Neural cell (in vitro differentiated cells): ENCODE data around the gene ADIPOR2. TPM values are rescaled to one million over a fixed set of nuclear protein-coding genes. Genes with fewer than 3 reads are reported as not detected.
A peak's percentile ranks its signal among the peaks of the same experiment; 100 is the strongest.

Experiments
- H2AFZ ChIP-seq: fragments of 200-600, 300-800 bp; sonication (generic), shearing (Covaris generic); 2 replicates; pipeline ENCODE4 v1.6.0; 2014; ENCODE audit warnings: low read depth, mild to moderate bottlenecking, antibody characterized with exemption, low read length, moderate library complexity
- H3F3A ChIP-seq: fragments of 200-600 bp; shearing (Covaris generic); 2 replicates; pipeline ENCODE4 v1.6.1; 2016; ENCODE audit warnings: mild to moderate bottlenecking, moderate library complexity, mixed read lengths, antibody characterized with exemption, low read length; ENCODE audit not compliant: insufficient read depth, poor library complexity, severe bottlenecking
- H3K27ac ChIP-seq: fragments of 200-600, 300-800 bp; sonication (generic), shearing (Covaris generic); 2 replicates; pipeline ENCODE4 v1.5.1; 2014; ENCODE audit warnings: mild to moderate bottlenecking, low read length, moderate library complexity
- H3K27me3 ChIP-seq: fragments of 300-800, 200-600 bp; sonication (generic), shearing (Covaris generic); 2 replicates; pipeline ENCODE4 v1.6.0; 2014; ENCODE audit warnings: mild to moderate bottlenecking, low read depth, low read length, moderate library complexity; ENCODE audit not compliant: insufficient read depth
- H3K36me3 ChIP-seq: fragments of 300-800, 200-600 bp; sonication (generic), shearing (Covaris generic); 2 replicates; pipeline ENCODE4 v1.5.1; 2014; ENCODE audit warnings: mild to moderate bottlenecking, antibody characterized with exemption, low read length, moderate library complexity; ENCODE audit not compliant: insufficient read depth
- H3K4me2 ChIP-seq: fragments of 300-800, 200-600 bp; sonication (generic), shearing (Covaris generic); 2 replicates; pipeline ENCODE4 v1.6.0; 2014; ENCODE audit warnings: mild to moderate bottlenecking, low read length
- H3K4me3 ChIP-seq: fragments of 300-800, 200-600 bp; sonication (generic), shearing (Covaris generic); 2 replicates; pipeline ENCODE4 v1.5.1; 2014; ENCODE audit warnings: mild to moderate bottlenecking, low read length, moderate library complexity
- H3K79me2 ChIP-seq: fragments of 200-600 bp; shearing (Covaris generic); replicated peaks from 2 replicates; pipeline ENCODE4 v1.6.0; 2014; ENCODE audit warnings: mild to moderate bottlenecking, low read length, moderate library complexity; ENCODE audit not compliant: insufficient read depth
- H3K9ac ChIP-seq: fragments of 300-800, 200-600 bp; sonication (generic), shearing (Covaris generic); 2 replicates; pipeline ENCODE4 v1.6.1; 2016; ENCODE audit warnings: mild to moderate bottlenecking, low read length, mixed read lengths
- H3K9me2 ChIP-seq: fragments of 200-600 bp; shearing (Covaris generic); 2 replicates; pipeline ENCODE4 v1.6.1; 2016; ENCODE audit warnings: mild to moderate bottlenecking, low read length, mixed read lengths; ENCODE audit not compliant: insufficient read depth
- H3K9me3 ChIP-seq: fragments of 200-600, 300-800 bp; sonication (generic), shearing (Covaris generic); 2 replicates; pipeline ENCODE4 v1.6.1; 2016; ENCODE audit warnings: mild to moderate bottlenecking, mixed run types, low read length, moderate library complexity, mixed read lengths
- H4K20me1 ChIP-seq: fragments of 200-600 bp; shearing (Covaris generic); 2 replicates; pipeline ENCODE4 v1.6.1; 2016; ENCODE audit warnings: mild to moderate bottlenecking, mixed run types; ENCODE audit not compliant: insufficient read depth
- EP300 ChIP-seq: fragments of 450-650 bp; conservative IDR thresholded peaks from 2 replicates; pipeline ENCODE4 v1.6.1; 2014; ENCODE audit warnings: antibody characterized with exemption, mild to moderate bottlenecking, moderate library complexity; ENCODE audit not compliant: poor library complexity, severe bottlenecking
- EZH2 ChIP-seq: fragments of 200-600, 300-800 bp; shearing (Covaris generic), sonication (generic); IDR thresholded peaks from 2 replicates; pipeline ENCODE4 v1.6.1; 2014; ENCODE audit warnings: antibody characterized with exemption, low read length, borderline replicate concordance, mild to moderate bottlenecking; ENCODE audit not compliant: insufficient read depth, poor library complexity, severe bottlenecking
- MXI1 ChIP-seq: fragments of 450-650 bp; conservative IDR thresholded peaks from 2 replicates; pipeline ENCODE4 v1.6.1; 2014; ENCODE audit warnings: antibody characterized with exemption, mild to moderate bottlenecking; ENCODE audit not compliant: poor library complexity, severe bottlenecking
- POLR2AphosphoS5 ChIP-seq: IDR thresholded peaks from 2 replicates; pipeline ENCODE4 v1.6.1; 2012
- RAD21 ChIP-seq: fragments of 450-650 bp; conservative IDR thresholded peaks from 2 replicates; pipeline ENCODE4 v1.6.1; 2014; ENCODE audit warnings: antibody characterized with exemption, mild to moderate bottlenecking, moderate library complexity
- SMC3 ChIP-seq: fragments of 450-650 bp; conservative IDR thresholded peaks from 2 replicates; pipeline ENCODE4 v1.6.1; 2014; ENCODE audit warnings: antibody characterized with exemption, mild to moderate bottlenecking, moderate library complexity; ENCODE audit not compliant: poor library complexity
- TAF1 ChIP-seq: IDR thresholded peaks from 2 replicates; pipeline ENCODE4 v1.6.1; 2012; ENCODE audit warnings: low read depth
- polyA plus RNA-seq: library from polyadenylated mRNA; depleted of rRNA; stranded (reverse); fragments of >200 nt; gene quantifications from 2 replicates; pipeline ENCODE4 v1.2.3, GENCODE V29; 2014
- TF ChIP-seq, protein P1 (sequence below): fragments of 450-650 bp; IDR thresholded peaks from 2 replicates; pipeline ENCODE4 v1.5.1; 2014; ENCODE audit warnings: antibody characterized with exemption, mild to moderate bottlenecking, moderate library complexity; ENCODE audit not compliant: poor library complexity, severe bottlenecking
- TF ChIP-seq, protein P2 (sequence below): IDR thresholded peaks from 2 replicates; pipeline ENCODE4 v1.6.1; 2012; ENCODE audit warnings: borderline replicate concordance

Gene ADIPOR2
- polyA plus RNA-seq, 1 donor from 2014 or later: 18.5 TPM

DNA sequence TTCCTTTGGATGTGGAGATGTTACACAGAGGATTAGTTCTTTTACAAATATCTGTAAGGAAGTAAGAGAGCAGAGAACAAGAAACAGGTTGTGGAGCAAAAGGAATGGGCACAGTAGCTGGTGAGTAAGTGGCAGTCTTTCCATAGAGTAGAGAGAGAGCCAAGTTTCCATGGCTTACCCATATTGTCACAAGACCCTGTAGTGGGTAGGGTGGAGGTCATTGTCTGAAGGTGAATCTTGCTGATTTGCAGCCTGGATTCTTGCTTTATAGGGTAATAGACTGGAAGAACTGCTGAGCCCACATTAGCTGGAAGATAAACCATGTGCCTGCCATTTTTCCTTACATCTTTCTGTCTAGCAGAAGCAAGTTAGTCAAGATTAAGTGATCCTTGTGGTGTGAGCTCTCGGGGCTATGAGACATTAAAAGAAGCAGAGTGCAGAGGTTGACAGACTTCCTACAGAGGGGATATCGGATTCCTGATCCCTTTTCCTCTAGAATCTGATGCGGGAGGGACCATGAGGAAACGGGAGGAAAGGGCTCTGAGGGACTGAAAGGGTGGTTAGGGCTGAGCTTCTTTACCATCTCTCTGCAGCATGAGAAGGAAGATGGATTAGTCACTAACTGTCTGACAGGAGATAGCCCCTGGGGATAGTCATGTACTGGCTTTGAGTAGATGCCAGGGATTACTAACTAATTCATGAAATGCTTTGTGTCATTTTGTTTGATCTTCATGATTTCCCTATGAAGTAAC lies 85.5 kb downstream of the ADIPOR2 start:
- H2AFZ ChIP-seq: no peak overlapping the region
- H3K9me2 ChIP-seq: no peaks in the 10 kb centered on the region
- no peaks in the 10 kb centered on the region for H3K79me2 ChIP-seq
- no peaks in the 10 kb centered on the region for H3K9me3 ChIP-seq
- H4K20me1 ChIP-seq: no peaks in the 10 kb centered on the region
- TF ChIP-seq POLR2AphosphoS5 (peak; percentile 67), EP300 (peak; percentile 76), TAF1 (no peak), MXI1 (peak; percentile 42)
- TF ChIP-seq, protein P1, sequence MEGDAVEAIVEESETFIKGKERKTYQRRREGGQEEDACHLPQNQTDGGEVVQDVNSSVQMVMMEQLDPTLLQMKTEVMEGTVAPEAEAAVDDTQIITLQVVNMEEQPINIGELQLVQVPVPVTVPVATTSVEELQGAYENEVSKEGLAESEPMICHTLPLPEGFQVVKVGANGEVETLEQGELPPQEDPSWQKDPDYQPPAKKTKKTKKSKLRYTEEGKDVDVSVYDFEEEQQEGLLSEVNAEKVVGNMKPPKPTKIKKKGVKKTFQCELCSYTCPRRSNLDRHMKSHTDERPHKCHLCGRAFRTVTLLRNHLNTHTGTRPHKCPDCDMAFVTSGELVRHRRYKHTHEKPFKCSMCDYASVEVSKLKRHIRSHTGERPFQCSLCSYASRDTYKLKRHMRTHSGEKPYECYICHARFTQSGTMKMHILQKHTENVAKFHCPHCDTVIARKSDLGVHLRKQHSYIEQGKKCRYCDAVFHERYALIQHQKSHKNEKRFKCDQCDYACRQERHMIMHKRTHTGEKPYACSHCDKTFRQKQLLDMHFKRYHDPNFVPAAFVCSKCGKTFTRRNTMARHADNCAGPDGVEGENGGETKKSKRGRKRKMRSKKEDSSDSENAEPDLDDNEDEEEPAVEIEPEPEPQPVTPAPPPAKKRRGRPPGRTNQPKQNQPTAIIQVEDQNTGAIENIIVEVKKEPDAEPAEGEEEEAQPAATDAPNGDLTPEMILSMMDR: no peak
- TF ChIP-seq, protein P2, sequence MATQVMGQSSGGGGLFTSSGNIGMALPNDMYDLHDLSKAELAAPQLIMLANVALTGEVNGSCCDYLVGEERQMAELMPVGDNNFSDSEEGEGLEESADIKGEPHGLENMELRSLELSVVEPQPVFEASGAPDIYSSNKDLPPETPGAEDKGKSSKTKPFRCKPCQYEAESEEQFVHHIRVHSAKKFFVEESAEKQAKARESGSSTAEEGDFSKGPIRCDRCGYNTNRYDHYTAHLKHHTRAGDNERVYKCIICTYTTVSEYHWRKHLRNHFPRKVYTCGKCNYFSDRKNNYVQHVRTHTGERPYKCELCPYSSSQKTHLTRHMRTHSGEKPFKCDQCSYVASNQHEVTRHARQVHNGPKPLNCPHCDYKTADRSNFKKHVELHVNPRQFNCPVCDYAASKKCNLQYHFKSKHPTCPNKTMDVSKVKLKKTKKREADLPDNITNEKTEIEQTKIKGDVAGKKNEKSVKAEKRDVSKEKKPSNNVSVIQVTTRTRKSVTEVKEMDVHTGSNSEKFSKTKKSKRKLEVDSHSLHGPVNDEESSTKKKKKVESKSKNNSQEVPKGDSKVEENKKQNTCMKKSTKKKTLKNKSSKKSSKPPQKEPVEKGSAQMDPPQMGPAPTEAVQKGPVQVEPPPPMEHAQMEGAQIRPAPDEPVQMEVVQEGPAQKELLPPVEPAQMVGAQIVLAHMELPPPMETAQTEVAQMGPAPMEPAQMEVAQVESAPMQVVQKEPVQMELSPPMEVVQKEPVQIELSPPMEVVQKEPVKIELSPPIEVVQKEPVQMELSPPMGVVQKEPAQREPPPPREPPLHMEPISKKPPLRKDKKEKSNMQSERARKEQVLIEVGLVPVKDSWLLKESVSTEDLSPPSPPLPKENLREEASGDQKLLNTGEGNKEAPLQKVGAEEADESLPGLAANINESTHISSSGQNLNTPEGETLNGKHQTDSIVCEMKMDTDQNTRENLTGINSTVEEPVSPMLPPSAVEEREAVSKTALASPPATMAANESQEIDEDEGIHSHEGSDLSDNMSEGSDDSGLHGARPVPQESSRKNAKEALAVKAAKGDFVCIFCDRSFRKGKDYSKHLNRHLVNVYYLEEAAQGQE: peak; percentile 5
- H3K4me3 ChIP-seq: peak overlapping the region; percentile 50
- peak overlapping the region; percentile 72 for H3K4me2 ChIP-seq
- peak overlapping the region; percentile 66 for H3K27ac ChIP-seq
- no peaks in the 10 kb centered on the region for H3F3A ChIP-seq
- H3K36me3 ChIP-seq: no peaks in the 10 kb centered on the region
- H3K27me3 ChIP-seq: no peaks in the 10 kb centered on the region
- H3K9ac ChIP-seq: peak overlapping the region; percentile 35

DNA sequence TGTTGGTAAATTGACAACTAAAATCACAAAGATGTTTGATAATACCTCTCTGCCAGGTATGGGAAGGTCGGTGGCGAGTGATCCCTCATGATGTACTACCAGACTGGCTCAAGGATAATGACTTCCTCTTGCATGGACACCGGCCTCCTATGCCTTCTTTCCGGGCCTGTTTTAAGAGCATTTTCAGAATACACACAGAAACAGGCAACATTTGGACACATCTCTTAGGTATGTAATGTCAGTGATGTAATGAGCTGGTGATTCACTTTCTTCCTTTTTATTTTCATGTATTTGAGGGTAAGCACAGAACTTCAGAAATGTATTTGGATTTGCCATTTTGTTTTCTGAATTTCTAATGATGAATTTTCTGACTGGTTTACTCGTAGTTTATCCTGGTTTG lies 86.9 kb downstream of the ADIPOR2 start:
- Histone ChIP-seq H3K9me2 (no peaks in the 10 kb centered on the region), H2AFZ (no peak overlapping the region), H3K4me2 (no peak overlapping the region), H3K79me2 (no peaks in the 10 kb centered on the region), H3K9me3 (no peaks in the 10 kb centered on the region), H3F3A (no peaks in the 10 kb centered on the region), H4K20me1 (no peaks in the 10 kb centered on the region), H3K9ac (no peak overlapping the region), H3K27ac (no peak overlapping the region), H3K27me3 (no peaks in the 10 kb centered on the region), H3K36me3 (no peaks in the 10 kb centered on the region), H3K4me3 (no peak overlapping the region)
- TF ChIP-seq SMC3: no peak
- no peak for TF ChIP-seq RAD21
- TF ChIP-seq EZH2: no peak
- TF ChIP-seq EP300: no peak
- TF ChIP-seq, protein P2: no peak
- TF ChIP-seq, protein P1: no peak
- no peak for TF ChIP-seq MXI1
- TF ChIP-seq POLR2AphosphoS5: no peak
